ENCODE measurements around the gene ITIH5. TPM values are rescaled to one million over a fixed set of nuclear protein-coding genes. Genes with fewer than 3 reads are reported as not detected.

Gene ITIH5
- total and polyA plus RNA-seq, 2 of the 13 experiments (the other 11 are each of a cell fraction or from before 2014, with no cell fraction given), result 4.7 to 8.9 TPM

GRCh38 chr10:7704071-7705016 is 37.6 kb upstream of the ITIH5 start (continued):
- TF ChIP-seq CBFB (CRISPR knock-in tag; IDR thresholded peaks at IDR 0.05) (no peak), SOX13 (IDR thresholded peaks at IDR 0.05) (no peak), SOX13 (CRISPR knock-in tag; conservative IDR thresholded peaks at IDR 0.05 in 1 of 2, IDR thresholded peaks at IDR 0.05 in 1 of 2) (no peak), UBTF (CRISPR knock-in tag; IDR thresholded peaks at IDR 0.05) (no peak), MEF2D (CRISPR knock-in tag; IDR thresholded peaks at IDR 0.05) (no peak), STAG1 (CRISPR knock-in tag; IDR thresholded peaks at IDR 0.05) (no peak), ZNF510 (CRISPR knock-in tag; IDR thresholded peaks at IDR 0.05; ENCODE audit: low read depth) (no peak), PTBP1 (IDR thresholded peaks at IDR 0.05; ENCODE audit: low read depth, low read length, poor library complexity, severe bottlenecking) (no peak), CREM (IDR thresholded peaks at IDR 0.05) (no peak), CREM (CRISPR knock-in tag; IDR thresholded peaks at IDR 0.05) (no peak)
